ENCODE data around the gene TSPAN31. TPM values are rescaled to one million over a fixed set of nuclear protein-coding genes. Genes with fewer than 3 reads are reported as not detected.

TSPAN31 gene
- total RNA-seq, 1 donor from 2014 or later: 18.6 TPM

GRCh38 chr12:57724936-57725740, 19.7 kb upstream of the TSPAN31 start:
- H3K4me3 ChIP-seq (ENCODE audit: insufficient read depth, low read depth, low read length): no peak overlapping the region
- peaks cover 59% of the 10 kb centered on the region for H3K27me3 Mint-ChIP-seq (ENCODE audit: low read depth, unreplicated experiment)
- peaks cover 11% of the 10 kb centered on the region for H3K9me3 Mint-ChIP-seq (ENCODE audit: unreplicated experiment)
- H3K36me3 Mint-ChIP-seq (ENCODE audit: low read depth, unreplicated experiment): peaks cover 15% of the 10 kb centered on the region
- H3K4me1 Mint-ChIP-seq (ENCODE audit: low read depth, unreplicated experiment): no peaks in the 10 kb centered on the region
- DNase-seq (ENCODE audit: low read depth) (no peak), FAIRE-seq (no peak)
- H3K79me2 ChIP-seq (ENCODE audit: insufficient read depth, low read length): no peaks in the 10 kb centered on the region
- H3K9ac ChIP-seq (ENCODE audit: low read length): no peak overlapping the region
- H3K4me1 ChIP-seq (ENCODE audit: insufficient read depth, low read length): peaks cover 7% of the 10 kb centered on the region
- no peak overlapping the region for H2AFZ ChIP-seq (ENCODE audit: low read depth, low read length)
- H3K4me2 ChIP-seq (ENCODE audit: low read length): no peak overlapping the region
- no peak overlapping the region for H3K27ac ChIP-seq (ENCODE audit: low read depth, low read length)
- no peak for TF ChIP-seq CTCF (IDR thresholded peaks at IDR 0.05; ENCODE audit: insufficient read depth, low read depth, low read length)
- TF ChIP-seq EZH2 (IDR thresholded peaks at IDR 0.05; ENCODE audit: insufficient read depth, low read length): no peak
- H3K27me3 ChIP-seq (ENCODE audit: insufficient read depth, low read length): peaks cover 20% of the 10 kb centered on the region
- H3K36me3 ChIP-seq (ENCODE audit: insufficient read depth, low read length): peaks cover 9% of the 10 kb centered on the region
- H3K4me3 Mint-ChIP-seq (ENCODE audit: unreplicated experiment): no peak overlapping the region
- H3K27ac Mint-ChIP-seq (ENCODE audit: unreplicated experiment): no peak overlapping the region
- H4K20me1 ChIP-seq (ENCODE audit: insufficient read depth, low read length): peaks cover 6% of the 10 kb centered on the region
- no peaks in the 10 kb centered on the region for H3K9me3 ChIP-seq (ENCODE audit: insufficient read depth, low read depth, low read length)

DNA sequence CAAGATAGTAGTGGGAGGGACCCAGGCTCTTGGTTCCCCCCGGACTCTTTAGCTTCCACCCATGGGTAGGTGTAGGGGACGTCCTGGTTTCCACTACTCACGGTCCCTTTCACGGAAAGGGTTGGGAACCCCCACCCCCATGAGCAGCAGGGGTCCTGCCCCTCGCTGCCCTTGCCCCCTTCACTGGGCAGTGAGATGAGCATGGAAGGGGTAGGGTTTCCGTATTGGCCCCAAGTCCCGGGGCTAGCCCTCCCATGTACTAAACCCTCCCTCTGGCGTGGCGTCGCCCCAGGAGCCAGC, 19.0 kb upstream of the TSPAN31 start:
- H2AFZ ChIP-seq (ENCODE audit: low read depth, low read length): peak overlapping the region; percentile 97
- no peaks in the 10 kb centered on the region for H3K79me2 ChIP-seq (ENCODE audit: insufficient read depth, low read length)
- peak overlapping the region; percentile 99 for H3K4me2 ChIP-seq (ENCODE audit: low read length)
- peaks cover 7% of the 10 kb centered on the region for H3K4me1 ChIP-seq (ENCODE audit: insufficient read depth, low read length)
- peak overlapping the region; percentile 90 for H3K9ac ChIP-seq (ENCODE audit: low read length)
- H4K20me1 ChIP-seq (ENCODE audit: insufficient read depth, low read length): peaks cover 8% of the 10 kb centered on the region
- peaks cover 15% of the 10 kb centered on the region for H3K36me3 Mint-ChIP-seq (ENCODE audit: low read depth, unreplicated experiment)
- no peak overlapping the region for H3K27ac ChIP-seq (ENCODE audit: low read depth, low read length)
- peak overlapping the region; percentile 85 for H3K4me3 ChIP-seq (ENCODE audit: insufficient read depth, low read depth, low read length)
- H3K9me3 Mint-ChIP-seq (ENCODE audit: unreplicated experiment): peaks cover 11% of the 10 kb centered on the region
- H3K27me3 Mint-ChIP-seq (ENCODE audit: low read depth, unreplicated experiment): peaks cover 66% of the 10 kb centered on the region
- H3K4me1 Mint-ChIP-seq (ENCODE audit: low read depth, unreplicated experiment): no peaks in the 10 kb centered on the region
- H3K9me3 ChIP-seq (ENCODE audit: insufficient read depth, low read depth, low read length): no peaks in the 10 kb centered on the region
- no peak overlapping the region for H3K27ac Mint-ChIP-seq (ENCODE audit: unreplicated experiment)
- TF ChIP-seq EZH2 (IDR thresholded peaks at IDR 0.05; ENCODE audit: insufficient read depth, low read length) (no peak), CTCF (IDR thresholded peaks at IDR 0.05; ENCODE audit: insufficient read depth, low read depth, low read length) (no peak)
- peak overlapping the region; percentile 91 for H3K4me3 Mint-ChIP-seq (ENCODE audit: unreplicated experiment)
- H3K27me3 ChIP-seq (ENCODE audit: insufficient read depth, low read length): peaks cover 22% of the 10 kb centered on the region
- DNase-seq (ENCODE audit: low read depth) (no peak), FAIRE-seq (no peak)
- peaks cover 9% of the 10 kb centered on the region for H3K36me3 ChIP-seq (ENCODE audit: insufficient read depth, low read length)

Measured in astrocyte (in vitro differentiated cells and primary cell).